ENCODE data around the gene SYNGR1.
A peak's percentile ranks its signal among the peaks of the same experiment; 100 is the strongest.
"Not testable (repeated sequence)": the region's sequence is repeated elsewhere in the genome, so short reads cannot be mapped to it uniquely, and the experiment has no call there.

The SYNGR1 gene

DNA sequence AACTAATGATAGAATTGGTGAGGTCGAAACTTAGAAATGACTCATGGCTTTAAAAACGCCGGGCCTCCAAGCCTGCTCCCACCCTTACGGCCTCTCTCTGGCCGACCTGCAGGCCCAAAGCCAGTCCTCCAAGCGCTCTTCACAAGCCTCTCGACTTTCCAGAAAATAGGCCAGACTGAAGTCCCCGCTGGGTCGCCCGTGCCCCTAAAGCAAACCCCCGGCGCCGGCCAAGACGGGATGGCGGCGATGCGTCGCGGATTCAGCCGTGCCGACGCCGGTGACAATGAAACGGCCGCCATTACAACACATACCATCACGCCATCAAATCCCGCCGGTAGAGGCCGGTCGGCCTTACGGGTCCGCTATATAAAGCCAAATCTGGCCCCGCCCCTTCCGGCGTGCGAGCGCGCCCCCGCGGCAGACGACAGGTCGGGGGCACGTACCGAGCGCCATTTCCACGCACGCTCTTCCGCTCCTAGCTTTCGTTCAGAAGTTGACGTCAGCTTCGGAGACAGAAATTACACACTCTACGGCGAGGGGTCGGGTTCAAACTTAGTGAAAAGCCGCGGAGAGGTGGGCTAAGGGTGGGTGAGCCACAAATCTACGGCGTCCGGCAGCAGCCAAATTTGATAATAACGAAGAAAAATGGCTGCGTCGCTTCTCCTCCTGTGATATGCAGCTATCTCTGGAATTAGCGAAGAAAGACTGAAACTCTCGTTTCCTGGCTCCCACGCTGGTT lies 30.3 kb upstream of the SYNGR1 start, which contains the start of gene RPL3:
Gene RPL3, minus strand, starts transcription at position 340 of the 739 bp plus-strand sequence. Its CDS starts 26 bp downstream, at position 314.
- H2AFZ ChIP-seq (ENCODE audit: low read depth, low read length), result peak within 1 kb of the TSS; percentile 78
- peaks cover 53% of the 10 kb centered on the region for H3K79me2 ChIP-seq (ENCODE audit: low read length)
- TF ChIP-seq EZH2phosphoT487 (IDR thresholded peaks at IDR 0.05; ENCODE audit: low read depth), result no peak
- TF ChIP-seq, protein P1, sequence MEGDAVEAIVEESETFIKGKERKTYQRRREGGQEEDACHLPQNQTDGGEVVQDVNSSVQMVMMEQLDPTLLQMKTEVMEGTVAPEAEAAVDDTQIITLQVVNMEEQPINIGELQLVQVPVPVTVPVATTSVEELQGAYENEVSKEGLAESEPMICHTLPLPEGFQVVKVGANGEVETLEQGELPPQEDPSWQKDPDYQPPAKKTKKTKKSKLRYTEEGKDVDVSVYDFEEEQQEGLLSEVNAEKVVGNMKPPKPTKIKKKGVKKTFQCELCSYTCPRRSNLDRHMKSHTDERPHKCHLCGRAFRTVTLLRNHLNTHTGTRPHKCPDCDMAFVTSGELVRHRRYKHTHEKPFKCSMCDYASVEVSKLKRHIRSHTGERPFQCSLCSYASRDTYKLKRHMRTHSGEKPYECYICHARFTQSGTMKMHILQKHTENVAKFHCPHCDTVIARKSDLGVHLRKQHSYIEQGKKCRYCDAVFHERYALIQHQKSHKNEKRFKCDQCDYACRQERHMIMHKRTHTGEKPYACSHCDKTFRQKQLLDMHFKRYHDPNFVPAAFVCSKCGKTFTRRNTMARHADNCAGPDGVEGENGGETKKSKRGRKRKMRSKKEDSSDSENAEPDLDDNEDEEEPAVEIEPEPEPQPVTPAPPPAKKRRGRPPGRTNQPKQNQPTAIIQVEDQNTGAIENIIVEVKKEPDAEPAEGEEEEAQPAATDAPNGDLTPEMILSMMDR (IDR thresholded peaks at IDR 0.05; ENCODE audit: low read depth, low read length), result no peak
- H3K9me3 ChIP-seq (ENCODE audit: insufficient read depth, low read length), result no peaks in the 10 kb centered on the region
- H3K4me2 ChIP-seq (ENCODE audit: low read length), result peak within 1 kb of the TSS; percentile 86
- peaks cover 29% of the 10 kb centered on the region for H3K4me1 ChIP-seq (ENCODE audit: low read length)
- H3K27me3 ChIP-seq (ENCODE audit: low read depth, low read length), result no peaks in the 10 kb centered on the region
- H3K9ac ChIP-seq (ENCODE audit: low read length), result peak within 1 kb of the TSS; percentile 99
- H3K27ac ChIP-seq (ENCODE audit: low read length), result peak within 1 kb of the TSS; percentile 88
- peaks cover 45% of the 10 kb centered on the region for H4K20me1 ChIP-seq (ENCODE audit: insufficient read depth, low read length)
- peaks cover 46% of the 10 kb centered on the region for H3K36me3 ChIP-seq (replicated peaks; ENCODE audit: low read depth, low read length)
- H3K4me3 ChIP-seq (ENCODE audit: low read length), result peak within 1 kb of the TSS; percentile 94

DNA sequence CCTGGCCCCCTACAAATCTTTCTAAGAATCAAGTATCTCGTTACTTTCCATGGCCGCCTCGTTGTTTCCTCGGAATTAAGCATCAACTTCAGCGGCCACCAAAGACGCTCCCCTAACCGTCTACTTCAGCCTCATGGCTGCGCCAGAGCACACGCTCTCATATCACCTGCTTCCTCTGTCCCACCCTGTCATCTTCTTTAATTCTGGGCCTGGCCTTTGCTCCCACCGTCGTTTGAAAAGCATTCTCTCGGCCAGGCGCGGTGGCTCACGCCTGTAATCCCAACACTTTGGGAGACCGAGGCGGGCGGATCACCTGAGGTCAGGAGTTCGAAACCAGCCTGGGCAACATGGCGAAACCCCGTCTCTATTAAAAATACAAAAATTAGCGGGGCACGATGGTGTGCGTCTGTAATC lies 29.2 kb upstream of the SYNGR1 start:
- H4K20me1 ChIP-seq (ENCODE audit: insufficient read depth, low read length), result peaks cover 33% of the 10 kb centered on the region
- not testable (repeated sequence) for H3K27ac ChIP-seq (ENCODE audit: low read length); H3K9me3 ChIP-seq (ENCODE audit: insufficient read depth, low read length); H2AFZ ChIP-seq (ENCODE audit: low read depth, low read length); H3K27me3 ChIP-seq (ENCODE audit: low read depth, low read length)
- H3K9ac ChIP-seq (ENCODE audit: low read length), result peak overlapping the region; percentile 93; the same call in 1 of the 2 replicates
- H3K36me3 ChIP-seq (replicated peaks; ENCODE audit: low read depth, low read length), result peaks cover 34% of the 10 kb centered on the region
- H3K4me2 ChIP-seq (ENCODE audit: low read length), result peak overlapping the region; percentile 59
- H3K4me3 ChIP-seq (ENCODE audit: low read length), result peak overlapping the region; percentile 85
- peaks cover 42% of the 10 kb centered on the region for H3K79me2 ChIP-seq (ENCODE audit: low read length)
- peaks cover 26% of the 10 kb centered on the region for H3K4me1 ChIP-seq (ENCODE audit: low read length)

DNA sequence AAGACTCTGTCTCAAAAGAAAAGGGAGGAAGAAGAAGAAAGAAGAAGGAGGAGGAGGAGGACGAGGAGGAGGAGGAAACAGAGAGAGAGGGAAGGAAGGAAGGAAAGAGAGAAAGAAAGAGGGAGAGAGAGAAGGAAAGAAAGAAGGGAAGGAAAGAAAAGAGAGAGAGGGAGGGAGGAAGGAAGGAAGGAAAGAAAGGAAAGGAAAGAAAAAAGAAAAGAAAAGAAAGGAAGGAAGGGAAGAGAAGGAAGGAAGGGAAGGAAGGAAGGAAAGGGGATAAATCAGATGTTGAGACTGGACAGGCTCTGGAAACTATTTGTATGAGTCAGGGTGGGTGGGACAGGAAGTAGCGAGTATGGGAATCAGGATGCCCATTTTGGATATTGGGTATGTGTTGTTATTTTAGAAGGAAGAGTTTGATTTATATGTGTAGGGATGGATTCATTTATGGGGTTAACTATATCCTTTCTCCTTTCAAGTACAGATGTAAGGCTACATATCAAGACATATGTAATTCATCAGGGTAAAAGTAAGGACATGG lies 24.3 kb upstream of the SYNGR1 start:
- no peaks in the 10 kb centered on the region for H4K20me1 ChIP-seq (ENCODE audit: insufficient read depth, low read length)
- no peak overlapping the region for H3K27ac ChIP-seq (ENCODE audit: low read length)
- no peaks in the 10 kb centered on the region for H3K9me3 ChIP-seq (ENCODE audit: insufficient read depth, low read length)
- TF ChIP-seq EZH2phosphoT487 (IDR thresholded peaks at IDR 0.05; ENCODE audit: low read depth), result no peak
- TF ChIP-seq, protein P1 (IDR thresholded peaks at IDR 0.05; ENCODE audit: low read depth, low read length), result no peak
- no peaks in the 10 kb centered on the region for H3K36me3 ChIP-seq (replicated peaks; ENCODE audit: low read depth, low read length)
- no peaks in the 10 kb centered on the region for H3K27me3 ChIP-seq (ENCODE audit: low read depth, low read length)
- H3K79me2 ChIP-seq (ENCODE audit: low read length), result peaks cover 3% of the 10 kb centered on the region; the same call in 1 of the 2 replicates
- peaks cover 4% of the 10 kb centered on the region for H3K4me1 ChIP-seq (ENCODE audit: low read length)
- no peak overlapping the region for H3K4me3 ChIP-seq (ENCODE audit: low read length)
- H3K4me2 ChIP-seq (ENCODE audit: low read length), result no peak overlapping the region
- H3K9ac ChIP-seq (ENCODE audit: low read length), result no peak overlapping the region
- H2AFZ ChIP-seq (ENCODE audit: low read depth, low read length), result no peak overlapping the region

DNA sequence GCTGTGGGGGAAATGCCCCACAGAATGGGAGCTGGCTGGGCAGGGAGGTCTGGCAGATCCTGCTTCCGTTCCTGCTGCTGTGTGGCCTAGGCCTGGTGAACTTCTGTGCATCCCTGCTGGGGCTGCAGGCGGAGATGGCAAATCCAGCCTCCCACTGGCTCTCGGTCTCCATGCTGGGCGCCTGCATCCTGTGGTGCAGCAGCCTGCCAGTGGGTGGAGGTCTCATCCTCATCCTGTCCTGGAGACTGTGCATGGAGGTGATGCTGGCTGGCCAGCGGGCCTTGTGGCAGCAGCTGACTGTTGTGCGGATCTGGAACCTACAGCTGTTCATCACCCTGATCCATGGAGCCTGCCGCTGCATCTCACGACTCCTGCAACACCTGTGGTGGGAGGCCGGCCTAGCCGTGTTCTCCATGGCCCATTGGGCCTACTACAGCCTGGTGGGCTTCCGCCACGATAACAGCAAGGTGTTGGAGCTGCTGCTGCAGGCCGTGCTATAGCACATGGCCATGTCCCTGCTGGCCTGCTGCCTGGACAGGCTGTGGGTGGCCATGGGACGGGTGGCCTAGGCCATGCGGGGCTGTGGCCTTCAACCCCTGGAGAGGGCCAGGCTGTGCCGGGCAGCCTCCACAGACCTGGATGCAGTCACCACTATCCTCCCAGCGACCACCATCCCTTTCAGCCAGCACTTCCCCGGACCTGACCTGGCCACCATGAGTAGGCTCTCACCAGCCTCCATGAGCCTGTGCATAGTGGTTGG lies 21.6 kb upstream of the SYNGR1 start:
- no peak overlapping the region for H3K27ac ChIP-seq (ENCODE audit: low read length)
- H3K36me3 ChIP-seq (replicated peaks; ENCODE audit: low read depth, low read length), result no peaks in the 10 kb centered on the region
- H3K4me1 ChIP-seq (ENCODE audit: low read length), result peaks cover 15% of the 10 kb centered on the region
- no peak overlapping the region for H3K9ac ChIP-seq (ENCODE audit: low read length)
- no peaks in the 10 kb centered on the region for H4K20me1 ChIP-seq (ENCODE audit: insufficient read depth, low read length)
- no peak overlapping the region for H3K4me2 ChIP-seq (ENCODE audit: low read length)
- TF ChIP-seq, protein P1 (IDR thresholded peaks at IDR 0.05; ENCODE audit: low read depth, low read length), result no peak
- no peak for TF ChIP-seq EZH2phosphoT487 (IDR thresholded peaks at IDR 0.05; ENCODE audit: low read depth)
- H2AFZ ChIP-seq (ENCODE audit: low read depth, low read length), result no peak overlapping the region
- H3K9me3 ChIP-seq (ENCODE audit: insufficient read depth, low read length), result no peaks in the 10 kb centered on the region
- no peak overlapping the region for H3K4me3 ChIP-seq (ENCODE audit: low read length)
- no peaks in the 10 kb centered on the region for H3K79me2 ChIP-seq (ENCODE audit: low read length)
- no peaks in the 10 kb centered on the region for H3K27me3 ChIP-seq (ENCODE audit: low read depth, low read length)

DNA sequence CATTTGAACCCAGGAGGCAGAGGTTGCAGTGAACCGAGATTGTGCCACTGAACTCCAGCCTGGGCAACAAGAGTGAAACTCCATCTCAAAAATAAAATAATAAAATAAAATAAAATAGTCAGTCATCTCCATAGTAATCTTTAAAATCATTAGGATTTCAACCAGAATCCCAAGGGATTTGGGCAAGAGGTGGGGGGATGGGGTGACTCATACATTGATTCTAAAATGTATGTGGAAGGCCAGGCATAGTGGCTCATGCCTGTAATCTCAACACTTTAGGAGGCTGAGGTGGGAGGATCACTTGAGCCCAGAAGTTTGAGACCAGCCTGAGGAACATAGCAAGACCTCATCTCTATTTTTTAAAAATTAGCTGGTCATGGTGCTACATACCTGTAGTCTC lies 19.2 kb upstream of the SYNGR1 start:
- H3K4me2 ChIP-seq (ENCODE audit: low read length); H3K27me3 ChIP-seq (ENCODE audit: low read depth, low read length); H2AFZ ChIP-seq (ENCODE audit: low read depth, low read length); H3K27ac ChIP-seq (ENCODE audit: low read length); H3K9ac ChIP-seq (ENCODE audit: low read length); H3K9me3 ChIP-seq (ENCODE audit: insufficient read depth, low read length); H3K36me3 ChIP-seq (replicated peaks; ENCODE audit: low read depth, low read length); H3K79me2 ChIP-seq (ENCODE audit: low read length); H4K20me1 ChIP-seq (ENCODE audit: insufficient read depth, low read length); H3K4me3 ChIP-seq (ENCODE audit: low read length): not testable (repeated sequence)
- H3K4me1 ChIP-seq (ENCODE audit: low read length), result peaks cover 15% of the 10 kb centered on the region

Data from OCI-LY3 (cell line).